Measurements from ENCODE around the gene TLCD1.
A peak's percentile ranks its signal among the peaks of the same experiment; 100 is the strongest.
"Not testable (repeated sequence)": the region's sequence is repeated elsewhere in the genome, so short reads cannot be mapped to it uniquely, and the experiment has no call there.

The TLCD1 gene

DNA sequence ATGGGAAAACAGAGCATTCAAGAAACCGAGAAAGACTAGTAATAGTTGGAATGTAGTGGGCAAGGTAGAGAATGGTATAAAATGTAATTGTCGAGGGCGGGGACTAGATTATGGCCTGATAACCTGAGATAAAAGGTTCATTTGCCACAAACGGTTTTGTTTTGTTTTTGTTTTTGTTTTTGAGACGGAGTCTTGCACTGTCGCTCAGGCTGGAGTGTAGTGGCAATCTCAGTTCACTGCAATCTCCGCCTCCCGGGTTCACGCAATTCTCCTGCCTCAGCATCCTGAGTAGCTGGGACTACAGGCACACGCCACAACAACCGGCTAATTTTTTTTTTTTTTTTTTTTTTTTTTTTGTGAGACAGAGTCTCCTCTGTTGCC is 3.9 kb upstream of the TLCD1 start:
- no peak for DNase-seq (ENCODE audit: low spot score)

DNA sequence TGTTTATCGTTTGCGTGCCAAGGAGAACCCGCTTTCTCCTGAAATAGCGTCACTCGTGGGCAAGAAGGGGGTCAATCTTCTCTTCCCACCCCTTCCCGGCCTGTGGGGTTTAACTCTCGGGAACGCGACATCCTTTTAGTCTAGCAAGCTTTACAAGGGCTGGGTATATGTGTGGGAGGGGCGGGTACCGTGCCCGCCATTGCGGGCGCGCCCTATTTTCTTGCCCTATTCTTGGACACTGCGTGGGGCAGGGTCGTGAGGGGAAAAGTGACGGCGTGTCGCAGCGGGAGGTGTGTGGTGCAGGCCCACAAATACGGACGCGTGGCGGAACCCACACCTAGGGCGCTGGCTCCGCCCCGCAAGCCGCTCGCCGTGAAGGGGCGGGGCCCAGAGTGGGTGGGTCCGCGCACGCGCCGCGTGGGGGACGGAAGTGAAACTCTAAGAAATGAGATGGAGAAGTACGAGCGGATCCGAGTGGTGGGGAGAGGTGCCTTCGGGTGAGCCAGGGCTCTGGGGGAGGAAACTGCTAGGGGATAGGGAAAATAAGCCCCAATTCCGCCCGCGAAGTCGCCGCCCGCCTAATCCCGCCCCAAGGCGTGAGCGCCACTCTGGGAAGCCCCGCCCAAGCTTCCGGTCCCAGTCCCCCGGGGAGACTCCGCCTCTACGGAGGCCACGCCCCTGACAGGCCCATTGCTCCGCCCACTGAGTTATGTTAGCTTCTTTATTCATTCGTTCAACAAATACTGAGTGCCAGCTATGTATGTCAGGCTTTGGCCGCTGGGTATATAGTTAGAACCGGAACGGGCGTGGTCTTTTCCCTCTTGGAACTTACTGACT is 2.5 kb upstream of the TLCD1 start, which contains the start of gene NEK8:
TSS of gene NEK8 (plus strand) at position 425 of the 837 bp plus-strand sequence. CDS start at position 451, 26 bp downstream.
- peak; percentile 97 for DNase-seq (ENCODE audit: low spot score)

DNA sequence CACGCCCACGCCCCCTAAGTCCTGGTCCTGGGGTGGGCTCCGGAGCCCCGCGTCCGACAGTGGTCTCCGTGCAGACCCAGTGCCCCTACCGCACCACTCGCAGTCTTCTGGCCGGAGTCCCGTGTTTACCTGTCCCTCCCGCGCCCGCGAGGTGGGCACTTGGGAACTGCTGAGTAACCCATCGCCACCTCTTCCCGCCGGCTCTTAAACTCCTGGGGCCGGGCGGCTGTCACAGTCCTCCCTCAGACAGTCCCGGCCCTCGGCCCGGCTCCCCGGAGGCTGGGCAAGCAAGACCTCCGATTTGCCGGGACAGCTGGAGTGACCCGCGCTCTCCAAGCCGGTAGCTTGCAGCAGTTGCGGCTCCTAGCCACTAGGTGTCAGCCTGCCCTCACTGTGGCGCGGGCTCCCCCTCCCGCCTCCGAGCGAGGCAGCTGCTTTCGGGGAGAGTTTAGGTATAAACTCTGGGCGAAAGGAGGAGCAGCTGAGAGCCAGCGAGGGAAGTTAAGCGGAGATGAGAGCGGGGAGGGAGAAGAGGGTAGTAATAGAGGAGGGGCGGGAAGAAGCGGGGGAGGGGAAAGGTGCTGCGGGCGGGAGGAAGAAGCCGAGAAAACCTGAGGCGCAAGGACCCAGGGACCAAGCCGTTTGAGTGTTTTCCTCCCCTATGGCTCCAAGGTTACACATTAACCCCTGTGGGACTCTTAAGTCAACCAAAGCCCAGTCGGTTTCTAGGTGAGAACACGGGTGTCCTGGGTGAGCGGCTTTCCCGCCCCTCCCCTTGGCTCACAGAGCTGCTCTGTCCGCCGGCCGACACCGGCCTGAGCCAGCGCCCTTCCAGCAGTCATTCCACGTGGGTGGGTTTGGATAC is 826 bp upstream of the TLCD1 start:
- DNase-seq (ENCODE audit: low spot score) = peak; percentile 92

DNA sequence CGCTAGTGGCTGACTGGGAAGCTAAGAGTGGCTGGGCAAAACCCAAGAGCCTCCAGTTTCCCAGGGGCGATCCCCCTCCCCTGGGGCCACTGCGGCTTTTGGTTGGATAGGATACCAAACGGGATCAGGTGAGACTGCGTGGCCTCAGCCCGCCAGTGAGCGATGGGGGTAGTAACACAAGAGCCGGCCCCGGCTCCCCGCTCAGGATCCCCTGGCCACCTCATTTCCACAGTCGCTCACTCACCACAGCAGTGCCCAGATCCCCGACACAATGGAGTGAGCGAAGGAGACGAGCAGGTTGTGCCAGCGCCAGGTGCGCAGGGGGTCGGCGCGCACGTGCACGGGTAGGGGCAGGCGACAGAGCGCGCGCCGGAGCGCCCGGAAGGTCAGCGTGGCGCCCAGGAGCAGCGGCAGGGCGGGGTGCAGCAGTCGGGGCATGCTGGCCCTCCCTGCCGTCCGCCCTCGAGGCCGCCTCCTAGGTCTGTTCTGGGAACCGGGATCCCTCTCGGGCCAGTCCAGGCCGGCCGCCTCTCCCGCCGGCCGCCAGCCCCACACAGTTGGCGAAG is 290 bp downstream of the TLCD1 start:
- DNase-seq (ENCODE audit: low spot score) = peak; percentile 49

DNA sequence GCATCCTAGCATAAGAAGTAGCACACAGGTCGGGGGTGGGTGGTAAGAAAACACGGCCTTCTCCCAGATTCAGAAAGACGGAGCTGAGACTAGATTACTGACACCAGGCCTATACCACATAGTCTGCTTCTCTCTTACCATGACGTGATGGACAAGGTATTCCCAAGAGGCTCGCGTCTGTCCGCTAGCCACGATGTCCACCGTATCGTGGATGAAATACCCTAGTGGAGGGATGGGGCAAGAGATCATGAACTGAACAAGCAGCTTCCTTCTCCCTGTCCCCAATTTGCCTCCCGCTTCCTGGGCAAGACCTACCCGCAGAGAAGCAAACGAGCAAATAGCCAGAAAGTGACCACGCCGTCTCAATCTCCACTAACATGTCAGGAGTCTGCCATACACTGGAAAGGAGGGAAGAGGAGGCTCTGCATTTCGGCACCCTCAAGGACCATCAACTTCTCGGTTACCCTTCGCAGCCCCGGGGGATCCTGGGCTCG is 820 bp downstream of the TLCD1 start:
- no peak for DNase-seq (ENCODE audit: low spot score)

DNA sequence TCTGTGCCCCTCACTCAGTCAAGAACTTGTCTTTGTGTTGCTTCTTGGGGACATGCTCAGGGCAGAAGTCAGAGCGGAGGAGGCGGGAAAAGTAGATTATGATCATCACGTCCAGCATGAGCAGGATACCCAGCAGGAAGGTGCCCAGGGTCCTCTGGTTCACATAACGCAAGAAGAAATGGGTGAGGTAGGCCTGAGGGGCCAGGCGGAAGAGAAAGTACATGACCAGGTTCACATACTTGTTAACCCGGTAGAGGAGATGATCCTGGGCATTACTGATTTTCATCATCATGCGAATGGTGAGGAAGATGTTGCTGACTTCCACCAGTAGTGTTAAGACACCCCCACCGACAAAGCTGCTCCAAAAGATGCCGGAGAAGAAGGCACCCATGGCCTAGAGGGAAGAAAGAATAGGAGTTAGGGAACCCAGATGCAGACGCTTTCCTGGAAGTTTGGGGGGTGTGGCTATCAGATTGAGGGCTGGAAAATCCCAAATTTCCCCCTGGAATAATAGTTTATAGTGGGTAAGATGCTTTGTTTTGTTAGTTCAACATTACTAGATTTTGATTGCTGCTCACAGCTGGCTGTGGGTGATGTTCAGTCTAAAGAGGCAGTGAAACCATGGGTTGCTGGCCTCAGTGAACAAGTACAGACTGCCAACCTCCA is 1.4 kb downstream of the TLCD1 start:
- DNase-seq (ENCODE audit: low spot score) = no peak

DNA sequence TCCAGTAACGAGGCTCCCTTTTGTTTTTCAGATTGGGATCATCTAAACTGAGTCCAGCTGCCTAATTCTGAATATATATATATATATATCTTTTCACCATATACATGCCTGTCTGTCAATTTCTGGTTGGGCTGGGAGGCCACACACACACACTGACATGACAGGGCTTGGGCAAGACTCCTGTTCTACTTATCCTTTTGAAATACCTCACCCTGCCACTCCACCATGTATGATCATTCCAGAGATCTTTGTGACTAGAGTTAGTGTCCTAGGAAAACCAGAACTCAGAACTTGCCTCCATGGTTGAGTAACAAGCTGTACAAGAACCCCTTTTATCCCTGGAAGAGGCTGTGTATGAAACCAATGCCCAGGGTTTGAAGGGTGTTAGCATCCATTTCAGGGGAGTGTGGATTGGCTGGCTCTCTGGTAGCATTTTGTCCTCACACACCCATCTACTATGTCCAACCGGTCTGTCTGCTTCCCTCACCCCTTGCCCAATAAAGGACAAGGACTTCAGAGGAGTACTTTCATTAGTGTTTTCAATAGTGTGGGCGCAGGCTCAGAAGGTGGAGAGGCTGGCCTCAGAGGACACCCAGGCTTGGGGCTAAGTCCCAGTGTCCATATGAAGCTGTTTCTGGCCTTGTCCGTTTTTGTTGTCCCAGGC is 2.1 kb downstream of the TLCD1 start:
- DNase-seq (ENCODE audit: low spot score) = not testable (repeated sequence)

DNA sequence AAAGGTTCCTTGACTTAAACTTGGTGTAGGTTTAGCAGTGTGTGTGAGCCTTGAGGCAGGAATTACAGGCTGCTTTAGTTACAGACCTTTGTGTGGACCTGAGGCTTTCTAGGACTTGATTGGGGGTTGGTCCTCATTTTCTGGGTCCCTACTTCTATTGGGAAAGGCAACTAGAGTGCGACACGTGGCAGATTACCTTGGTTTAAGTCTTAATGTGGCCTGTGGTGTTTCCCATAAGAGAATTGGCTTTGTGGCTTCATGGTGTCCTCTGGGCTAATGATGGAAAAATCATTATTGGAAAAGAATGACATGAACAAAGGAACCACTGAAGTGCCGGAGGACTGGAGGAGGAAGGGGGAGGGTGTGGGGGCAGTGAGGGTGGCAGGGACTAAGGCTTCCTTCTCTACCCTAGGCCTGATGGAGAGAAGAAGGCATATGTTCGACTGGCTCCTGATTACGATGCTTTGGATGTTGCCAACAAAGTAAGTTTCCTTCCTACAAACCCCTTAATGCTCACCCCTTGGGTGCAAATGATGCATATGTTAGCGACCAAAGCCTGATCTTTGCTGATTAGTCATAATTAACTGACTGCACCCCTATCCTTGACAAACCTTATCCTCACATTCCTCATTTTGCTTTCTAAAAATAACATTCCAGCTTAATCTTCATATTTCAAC is 2.7 kb downstream of the TLCD1 start:
- no peak for DNase-seq (ENCODE audit: low spot score)

DNA sequence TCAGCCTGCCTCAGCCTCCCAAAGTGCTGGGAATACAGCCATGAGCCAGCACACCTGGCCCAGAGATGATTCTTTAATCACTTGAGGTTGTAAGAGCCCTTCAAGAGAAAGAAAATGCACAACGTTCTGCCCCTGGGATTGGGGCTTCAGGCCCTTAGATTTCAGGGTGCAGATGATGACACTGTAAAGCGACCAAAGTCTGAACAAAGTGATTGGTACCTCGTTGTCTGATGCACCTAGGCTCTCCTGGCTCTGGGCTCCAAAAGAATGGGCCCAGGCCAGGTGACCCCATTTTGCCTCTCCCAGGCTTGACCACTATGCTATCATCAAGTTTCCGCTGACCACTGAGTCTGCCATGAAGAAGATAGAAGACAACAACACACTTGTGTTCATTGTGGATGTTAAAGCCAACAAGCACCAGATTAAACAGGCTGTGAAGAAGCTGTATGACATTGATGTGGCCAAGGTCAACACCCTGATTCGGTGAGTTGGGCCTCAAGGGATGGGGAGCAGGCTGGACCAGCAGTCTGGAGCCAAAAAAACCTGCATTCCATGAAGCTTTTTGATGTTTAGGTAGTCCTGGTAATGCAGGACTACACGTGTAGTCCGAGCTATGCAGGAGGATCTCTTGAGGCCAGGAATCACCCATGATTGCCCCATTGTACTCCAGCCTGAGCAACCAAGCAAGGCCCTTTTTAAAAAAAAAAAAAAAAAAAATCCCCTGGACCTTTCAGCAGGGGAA is 3.4 kb downstream of the TLCD1 start:
- DNase-seq (ENCODE audit: low spot score) = no peak

DNA sequence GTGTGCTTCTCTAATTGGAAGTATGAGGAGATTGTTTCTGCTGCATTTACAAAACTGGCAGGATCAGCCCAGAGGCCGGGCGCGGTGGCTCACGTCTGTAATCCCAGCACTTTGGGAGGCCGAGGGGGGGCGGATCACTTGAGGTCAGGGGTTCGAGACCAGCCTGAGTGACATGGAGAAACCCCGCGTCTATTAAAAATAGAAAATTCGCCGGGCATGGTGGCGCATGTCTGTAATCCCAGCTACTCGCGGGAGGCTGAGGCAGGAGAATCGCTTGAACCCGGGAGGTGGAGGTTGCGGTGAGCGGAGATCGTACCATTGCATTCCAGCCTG is 5.1 kb downstream of the TLCD1 start:
- not testable (repeated sequence) for DNase-seq (ENCODE audit: low spot score)

DNA sequence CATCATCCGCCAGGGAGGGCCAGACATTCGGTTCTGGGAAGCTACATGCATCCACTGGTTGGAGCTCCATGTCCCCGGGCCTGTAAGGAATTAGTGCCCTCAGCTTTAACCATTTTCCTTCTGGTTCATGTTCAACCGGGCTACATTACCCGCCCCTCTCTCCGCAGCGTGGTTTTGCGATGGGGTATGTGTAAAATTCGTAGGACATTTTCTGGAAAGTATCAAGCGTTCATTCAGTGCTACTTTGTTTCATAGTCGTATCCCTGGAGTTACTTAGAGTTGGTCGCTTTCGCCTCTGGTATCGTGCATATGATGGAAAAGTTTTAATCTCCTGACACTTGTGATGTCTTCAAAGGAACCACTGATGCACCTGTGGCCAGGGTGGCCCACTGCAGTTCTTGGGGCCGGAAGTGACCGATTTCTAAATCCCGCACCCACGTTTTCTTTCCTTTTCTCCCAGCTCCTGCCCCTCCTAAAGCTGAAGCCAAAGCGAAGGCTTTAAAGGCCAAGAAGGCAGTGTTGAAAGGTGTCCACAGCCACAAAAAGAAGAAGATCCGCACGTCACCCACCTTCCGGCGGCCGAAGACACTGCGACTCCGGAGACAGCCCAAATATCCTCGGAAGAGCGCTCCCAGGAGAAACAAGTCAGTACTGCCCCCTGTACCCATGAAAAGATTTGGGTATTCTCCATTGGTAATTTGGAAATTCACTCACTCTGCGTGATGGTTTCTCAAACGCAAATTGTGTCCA is 5.6 kb downstream of the TLCD1 start:
- DNase-seq (ENCODE audit: low spot score) = no peak

DNA sequence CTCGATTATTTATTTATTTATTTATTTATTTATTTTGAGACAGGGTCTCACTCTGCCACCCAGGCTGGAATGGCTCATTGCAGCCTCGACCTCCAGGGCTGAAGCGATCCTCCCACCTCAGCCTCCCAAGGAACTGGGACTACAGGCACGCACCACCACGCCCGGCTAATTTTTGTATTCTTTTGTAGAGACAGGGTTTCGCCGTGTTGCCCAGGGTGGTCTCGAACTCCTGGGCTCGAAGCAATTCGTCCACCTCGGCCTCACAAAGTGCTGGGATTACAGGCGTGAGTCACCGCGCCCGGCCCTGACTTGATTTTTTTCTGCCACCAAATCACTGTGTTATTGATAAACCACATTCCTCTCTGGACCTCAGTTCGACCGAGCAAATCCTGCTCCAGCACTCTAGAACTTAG is 7.0 kb downstream of the TLCD1 start:
- no peak for DNase-seq (ENCODE audit: low spot score)

DNA sequence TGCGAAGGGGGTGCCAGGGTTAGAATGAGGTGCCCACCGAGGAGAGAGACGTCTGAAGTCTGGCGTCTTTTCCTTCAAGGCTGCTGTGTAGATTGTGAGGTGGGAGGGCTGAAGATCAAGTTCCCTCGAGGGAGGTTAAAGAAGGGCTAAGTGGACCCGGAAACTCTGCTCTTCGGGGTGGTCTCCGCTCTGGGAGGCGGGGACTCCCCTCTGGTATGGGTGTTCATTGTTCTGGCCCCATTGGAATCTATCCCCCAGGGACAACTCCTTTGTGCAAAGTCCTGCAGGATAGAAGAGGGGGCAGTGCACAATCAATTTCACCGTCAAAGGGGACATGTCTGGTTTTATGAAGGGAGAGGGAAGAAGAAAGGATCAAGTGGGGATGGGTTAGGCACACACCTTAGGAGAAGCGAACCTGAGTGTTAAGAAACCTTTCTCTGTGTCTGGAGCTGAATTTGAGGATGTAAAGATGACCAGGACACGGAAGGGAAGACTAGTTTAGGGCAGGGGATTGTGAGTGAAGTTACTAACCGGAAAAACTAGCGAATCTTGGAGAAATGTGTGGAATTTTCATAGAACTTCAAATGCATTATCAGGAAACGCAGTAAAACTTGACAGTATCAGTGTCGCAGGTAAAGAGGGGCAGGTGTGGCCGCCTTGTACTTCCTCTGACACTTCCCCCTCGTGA is 7.6 kb downstream of the TLCD1 start:
- no peak for DNase-seq (ENCODE audit: low spot score)

DNA sequence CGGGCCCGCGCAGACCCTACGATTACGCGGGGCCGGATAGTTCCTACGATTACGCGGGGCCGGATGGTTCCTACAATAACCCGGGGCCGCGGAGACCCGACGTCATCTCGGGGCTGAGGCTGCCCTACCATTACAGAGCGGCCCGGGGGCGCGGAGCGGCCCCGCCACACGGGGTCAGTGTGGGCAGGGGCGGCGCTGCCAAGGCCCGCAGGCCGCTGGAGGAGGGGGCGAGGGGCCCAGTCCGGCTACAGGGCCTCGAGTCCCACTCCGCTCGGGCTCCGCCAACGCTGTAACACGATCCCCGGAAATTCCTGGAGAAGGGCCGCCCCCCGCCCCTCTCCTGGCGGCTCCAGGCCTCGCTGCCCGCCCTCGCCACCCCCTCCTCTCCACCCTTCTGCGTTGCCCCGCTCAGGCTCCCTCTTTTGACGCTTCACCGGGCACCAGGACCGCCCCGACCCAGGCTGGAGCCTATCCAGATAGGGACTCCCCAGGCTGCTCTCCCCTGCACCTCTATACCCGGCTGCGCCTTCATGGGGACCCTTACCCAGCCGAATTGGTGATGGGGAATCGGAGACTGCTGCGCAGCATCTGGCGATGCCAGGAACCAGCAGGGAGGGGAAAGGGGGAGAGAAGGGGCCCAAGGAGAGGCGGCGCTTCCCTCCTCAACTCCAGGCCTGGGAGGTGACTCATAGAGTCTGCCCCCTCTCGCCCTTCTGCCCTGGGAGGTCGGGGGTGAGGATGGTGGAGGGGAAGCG is 8.3 kb downstream of the TLCD1 start, which contains the start of gene RAB34:
TSS of gene RAB34 (minus strand) at position 291 of the 755 bp plus-strand sequence. CDS start 602 bp downstream, outside the sequence.
- no peak for DNase-seq (ENCODE audit: low spot score)

DNA sequence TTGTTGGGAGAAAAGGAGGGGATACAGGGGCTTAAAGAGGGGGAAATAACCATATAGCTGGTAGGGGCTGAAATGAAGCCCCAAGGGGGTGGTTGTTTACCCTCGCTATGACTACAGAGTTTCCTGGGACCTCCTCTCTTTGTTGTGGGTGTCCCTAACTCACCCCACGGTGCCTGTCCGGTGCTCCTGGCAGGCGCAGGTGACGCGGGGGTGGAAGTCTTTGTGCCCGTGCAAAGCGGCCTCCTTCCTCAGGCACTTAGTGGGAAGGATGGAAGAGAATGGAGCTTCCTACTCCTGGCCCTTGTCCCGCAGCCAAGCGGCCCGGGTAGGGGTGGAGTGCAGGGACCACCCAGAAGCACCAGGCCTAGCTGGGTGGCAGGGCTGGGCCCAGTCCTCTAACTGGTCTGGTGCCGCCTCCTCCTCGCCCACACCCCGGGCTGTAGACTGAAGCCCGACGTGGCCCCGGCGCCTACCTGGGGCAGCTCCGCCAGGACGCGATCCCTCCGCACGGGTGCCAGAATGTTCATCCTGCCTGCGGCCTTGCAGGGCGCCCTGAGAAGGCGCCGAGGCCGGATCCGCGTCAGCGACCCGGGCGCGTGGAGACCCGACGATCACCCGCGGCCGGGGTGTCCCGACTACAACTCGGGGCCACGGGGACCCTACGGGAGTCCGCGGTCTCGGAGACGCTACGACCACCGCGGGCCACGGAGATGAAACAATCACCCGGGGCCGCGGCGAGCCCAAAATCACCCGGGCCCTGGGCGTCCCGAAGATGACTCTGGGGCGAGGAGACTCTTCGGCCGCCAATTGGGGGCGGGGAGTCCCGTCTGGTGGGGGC is 9.1 kb downstream of the TLCD1 start:
- no peak for DNase-seq (ENCODE audit: low spot score)

DNA sequence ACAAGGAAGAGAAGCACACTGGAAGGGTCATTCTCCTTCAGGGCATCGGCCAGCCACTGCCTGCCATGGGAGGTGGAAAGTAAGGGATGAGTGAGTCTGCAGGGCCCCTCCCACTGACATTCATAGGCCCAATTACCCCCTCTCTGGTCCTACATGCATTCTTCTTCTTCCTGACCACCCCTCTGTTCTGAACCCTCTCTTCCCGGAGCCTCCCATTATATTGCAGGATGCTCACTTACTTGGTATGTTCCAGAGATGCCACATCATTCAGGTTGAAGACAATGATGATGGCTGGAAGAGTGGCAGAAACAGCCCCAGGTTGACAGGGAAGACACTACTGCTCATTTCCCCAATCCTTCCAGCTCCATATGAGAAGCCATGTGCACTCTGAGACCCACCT is 10.8 kb downstream of the TLCD1 start:
- no peak for DNase-seq (ENCODE audit: low spot score)

DNA sequence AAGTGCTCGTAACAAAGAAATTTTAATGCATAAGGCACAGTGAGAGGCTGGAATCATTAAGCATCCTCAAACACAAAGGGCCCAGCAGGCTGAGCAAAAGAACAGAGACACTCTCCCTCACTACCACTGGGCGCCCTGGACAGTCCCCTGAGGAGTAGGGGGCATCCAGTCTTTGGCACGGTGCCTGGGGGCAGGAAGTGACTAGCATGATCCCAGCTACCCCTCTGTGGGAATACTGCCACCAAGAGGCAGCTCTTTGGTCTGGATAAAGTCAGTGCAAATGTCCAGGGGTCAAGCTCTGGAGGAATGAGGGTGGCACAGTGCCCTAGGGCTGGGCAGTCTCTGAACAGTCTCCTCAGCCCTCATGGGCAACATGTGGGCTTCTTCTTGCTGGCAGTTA is 11.8 kb downstream of the TLCD1 start:
- DNase-seq (ENCODE audit: low spot score) = no peak

Measured in hematopoietic multipotent progenitor cell treated with erythropoietin and hydrocortisone succinate and interleukin-3 and kit ligand, for 15 days (in vitro differentiated cells).